Hepatocyte (in vitro differentiated cells): ENCODE measurements around the gene ANKRD17. TPM values are rescaled to one million over a fixed set of nuclear protein-coding genes. Genes with fewer than 3 reads are reported as not detected.

Experiments
- DNase-seq: peaks from one replicate; pipeline ENCODE4 v3.0.0-alpha.2; 2016; ENCODE audit warnings: low spot score
- H2AFZ ChIP-seq: fragments of 200-600 bp; sonication (generic); 2 replicates; pipeline ENCODE4 v1.6.0; 2016; ENCODE audit warnings: antibody characterized with exemption, mild to moderate bottlenecking
- H3K27ac ChIP-seq: fragments of 200-600 bp; sonication (generic); 2 replicates; pipeline ENCODE4 v1.5.1; 2016; ENCODE audit warnings: mild to moderate bottlenecking
- H3K27me3 ChIP-seq: fragments of 200-600 bp; sonication (generic); 2 replicates; pipeline ENCODE4 v1.6.1; 2016
- H3K36me3 ChIP-seq: fragments of 200-600 bp; sonication (generic); replicated peaks from 2 replicates; pipeline ENCODE4 v1.5.1; 2016; ENCODE audit warnings: low read depth; ENCODE audit not compliant: insufficient read depth
- H3K4me1 ChIP-seq: fragments of 200-600 bp; sonication (generic); 2 replicates; pipeline ENCODE4 v1.5.1; 2016; ENCODE audit warnings: mild to moderate bottlenecking, moderate library complexity; ENCODE audit not compliant: insufficient read depth
- H3K4me2 ChIP-seq: fragments of 200-600 bp; sonication (generic); 2 replicates; pipeline ENCODE4 v1.6.0; 2016
- H3K4me3 ChIP-seq: fragments of 200-600 bp; sonication (generic); 2 replicates; pipeline ENCODE4 v1.5.1; 2016; ENCODE audit warnings: mild to moderate bottlenecking
- H3K79me2 ChIP-seq: fragments of 200-600 bp; sonication (generic); 2 replicates; pipeline ENCODE4 v1.6.0; 2017; ENCODE audit warnings: mild to moderate bottlenecking
- H3K9me2 ChIP-seq: fragments of 200-600 bp; sonication (generic); replicated peaks from 2 replicates; pipeline ENCODE4 v1.6.0; 2017; ENCODE audit warnings: mild to moderate bottlenecking; ENCODE audit not compliant: insufficient read depth
- H3K9me3 ChIP-seq: fragments of 200-600 bp; sonication (generic); 2 replicates; pipeline ENCODE4 v1.5.1; 2016; ENCODE audit warnings: low read depth, mild to moderate bottlenecking
- H4K20me1 ChIP-seq: fragments of 200-600 bp; sonication (generic); 2 replicates; pipeline ENCODE4 v1.6.0; 2016; ENCODE audit warnings: mild to moderate bottlenecking; ENCODE audit not compliant: insufficient read depth, poor library complexity, severe bottlenecking
- EZH2 ChIP-seq: fragments of 200-600 bp; sonication (generic); IDR thresholded peaks from 2 replicates; pipeline ENCODE4 v1.6.1; 2016; ENCODE audit warnings: antibody characterized with exemption, mild to moderate bottlenecking, borderline replicate concordance
- EZH2phosphoT487 ChIP-seq: fragments of 200-600 bp; sonication (generic); IDR thresholded peaks from one replicate; pipeline ENCODE4 v1.6.1; 2018; ENCODE audit warnings: antibody characterized with exemption, mild to moderate bottlenecking, low read depth, moderate library complexity; ENCODE audit not compliant: unreplicated experiment, severe bottlenecking
- WGBS: methylation state at CpG from one replicate; pipeline ENCODE4 v1.1.6; 2016; ENCODE audit warnings: low lambda C conversion rate; ENCODE audit errors: missing lambda C conversion rate; 5-methylcytosine and 5-hydroxymethylcytosine counted together
- polyA plus RNA-seq: library from polyadenylated mRNA; unstranded; fragments of >200 nt; fragmentation: Nextera tagmentation; extraction: Ambion mirVana; gene quantifications from 2 replicates; pipeline ENCODE4 v1.2.1, GENCODE V29; 2016
- total RNA-seq: library from RNA; depleted of rRNA; stranded (reverse); fragments of >200 nt; gene quantifications from 2 replicates; pipeline ENCODE4 v1.2.3, GENCODE V29; 2014
- TF ChIP-seq, protein P1 (sequence below): fragments of 200-600 bp; sonication (generic); IDR thresholded peaks from 2 replicates; pipeline ENCODE4 v1.5.1; 2016; ENCODE audit warnings: antibody characterized with exemption, mild to moderate bottlenecking; ENCODE audit not compliant: poor library complexity

The ANKRD17 gene
- total and polyA plus RNA-seq, 2 experiments from 2014 or later, result 31.8 to 55.8 TPM

DNA sequence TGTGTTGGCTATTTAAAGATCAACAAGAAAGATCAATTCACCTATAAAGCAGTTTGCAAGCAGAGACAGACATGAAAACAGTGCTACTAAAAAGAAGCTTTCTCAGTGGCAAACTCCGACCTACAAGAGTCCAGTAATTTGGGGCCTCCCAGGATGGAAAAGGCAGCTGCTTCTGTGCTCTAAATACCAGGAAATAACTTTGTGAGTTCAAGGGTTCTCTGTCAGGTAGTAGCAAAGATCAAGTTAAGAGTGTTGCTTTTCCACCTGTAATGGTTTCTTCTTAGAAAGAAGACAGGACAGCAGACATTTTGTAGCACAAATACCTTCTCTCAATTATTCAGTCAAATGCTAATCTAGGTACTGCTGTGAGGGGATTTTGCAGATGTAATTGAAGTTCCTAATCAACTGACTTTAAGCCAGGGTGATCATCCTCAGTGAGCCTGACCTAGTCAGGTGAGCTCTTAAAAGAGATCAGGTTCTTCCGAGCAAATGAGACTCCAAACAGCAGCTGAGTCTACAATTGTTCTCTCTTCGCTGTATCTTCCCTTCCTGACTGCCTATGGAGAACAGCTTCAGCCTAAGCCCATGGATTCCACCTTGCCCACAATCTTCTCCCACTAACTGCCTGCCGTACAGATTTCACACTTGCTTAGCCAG lies 13.5 kb downstream of the ANKRD17 start:
- Histone ChIP-seq H3K9me3 (no peaks in the 10 kb centered on the region), H3K9me2 (no peaks in the 10 kb centered on the region), H3K4me3 (no peak overlapping the region), H3K4me1 (no peaks in the 10 kb centered on the region), H3K4me2 (peak overlapping the region; percentile 36), H3K36me3 (no peaks in the 10 kb centered on the region), H3K27me3 (no peaks in the 10 kb centered on the region), H3K27ac (peak overlapping the region; percentile 40), H4K20me1 (peaks cover 95% of the 10 kb centered on the region), H2AFZ (no peak overlapping the region), H3K79me2 (peaks cover 100% of the 10 kb centered on the region)
- TF ChIP-seq EZH2 (no peak), EZH2phosphoT487 (no peak)
- TF ChIP-seq, protein P1, sequence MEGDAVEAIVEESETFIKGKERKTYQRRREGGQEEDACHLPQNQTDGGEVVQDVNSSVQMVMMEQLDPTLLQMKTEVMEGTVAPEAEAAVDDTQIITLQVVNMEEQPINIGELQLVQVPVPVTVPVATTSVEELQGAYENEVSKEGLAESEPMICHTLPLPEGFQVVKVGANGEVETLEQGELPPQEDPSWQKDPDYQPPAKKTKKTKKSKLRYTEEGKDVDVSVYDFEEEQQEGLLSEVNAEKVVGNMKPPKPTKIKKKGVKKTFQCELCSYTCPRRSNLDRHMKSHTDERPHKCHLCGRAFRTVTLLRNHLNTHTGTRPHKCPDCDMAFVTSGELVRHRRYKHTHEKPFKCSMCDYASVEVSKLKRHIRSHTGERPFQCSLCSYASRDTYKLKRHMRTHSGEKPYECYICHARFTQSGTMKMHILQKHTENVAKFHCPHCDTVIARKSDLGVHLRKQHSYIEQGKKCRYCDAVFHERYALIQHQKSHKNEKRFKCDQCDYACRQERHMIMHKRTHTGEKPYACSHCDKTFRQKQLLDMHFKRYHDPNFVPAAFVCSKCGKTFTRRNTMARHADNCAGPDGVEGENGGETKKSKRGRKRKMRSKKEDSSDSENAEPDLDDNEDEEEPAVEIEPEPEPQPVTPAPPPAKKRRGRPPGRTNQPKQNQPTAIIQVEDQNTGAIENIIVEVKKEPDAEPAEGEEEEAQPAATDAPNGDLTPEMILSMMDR, result no peak
- no peak for DNase-seq
- 89% methylated on average over 4 of the region's 4 CpGs for WGBS

DNA sequence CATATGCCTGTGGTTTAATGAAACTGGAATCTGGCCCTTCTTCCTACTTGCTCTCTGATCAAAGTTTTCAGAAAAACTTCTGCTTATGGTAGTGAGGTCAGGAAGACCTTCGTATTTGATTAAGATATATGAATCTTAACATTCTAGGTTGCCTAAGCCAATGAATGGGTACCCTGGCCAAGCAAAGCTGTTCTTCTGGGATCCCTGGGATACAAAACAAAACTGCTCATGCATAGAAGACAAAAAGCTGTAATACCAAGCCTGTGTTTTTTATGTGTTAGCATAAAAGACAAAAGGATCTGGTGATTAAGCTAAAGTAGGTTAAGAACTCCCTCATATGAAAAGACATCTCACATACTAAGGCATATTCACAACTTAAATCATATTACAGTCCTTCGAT lies 21.6 kb downstream of the ANKRD17 start:
- Histone ChIP-seq H3K9me3 (no peaks in the 10 kb centered on the region), H3K79me2 (peaks cover 100% of the 10 kb centered on the region), H3K4me1 (no peaks in the 10 kb centered on the region), H3K36me3 (no peaks in the 10 kb centered on the region), H2AFZ (no peak overlapping the region), H3K27ac (no peak overlapping the region), H3K27me3 (no peaks in the 10 kb centered on the region), H4K20me1 (peaks cover 63% of the 10 kb centered on the region), H3K9me2 (no peaks in the 10 kb centered on the region), H3K4me2 (no peak overlapping the region), H3K4me3 (no peak overlapping the region)
- 88% methylated on average over 2 of the region's 2 CpGs for WGBS
- TF ChIP-seq EZH2 (no peak), EZH2phosphoT487 (no peak)
- TF ChIP-seq, protein P1, result no peak
- DNase-seq, result no peak

DNA sequence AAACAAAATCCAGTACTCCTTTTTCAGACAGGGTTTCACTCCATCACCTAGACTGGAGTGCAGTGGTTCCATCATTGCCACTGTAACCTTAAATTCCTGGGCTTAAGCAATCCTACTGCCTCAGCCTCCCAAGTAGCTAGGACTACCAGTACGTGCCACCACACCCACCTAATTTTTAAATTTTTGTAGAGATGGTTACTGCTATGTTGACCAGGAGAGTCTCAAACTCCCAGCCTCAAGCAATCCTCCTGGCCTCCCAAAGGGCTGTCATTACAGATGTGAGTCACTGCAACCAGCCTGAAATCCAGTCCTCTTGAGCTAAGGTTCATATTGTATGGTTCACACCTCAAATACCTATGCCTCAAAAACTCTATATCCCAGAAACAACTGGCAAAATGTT lies 22.4 kb downstream of the ANKRD17 start:
- Histone ChIP-seq H3K4me1 (no peaks in the 10 kb centered on the region), H3K9me2 (no peaks in the 10 kb centered on the region), H3K9me3 (no peaks in the 10 kb centered on the region), H3K79me2 (peaks cover 100% of the 10 kb centered on the region), H3K27ac (no peak overlapping the region), H2AFZ (no peak overlapping the region), H3K4me2 (no peak overlapping the region), H3K27me3 (no peaks in the 10 kb centered on the region), H3K36me3 (no peaks in the 10 kb centered on the region), H3K4me3 (no peak overlapping the region), H4K20me1 (peaks cover 54% of the 10 kb centered on the region)
- no peak for DNase-seq
- 94% methylated on average over 1 of the region's 1 CpG for WGBS
- TF ChIP-seq, protein P1, result no peak
- TF ChIP-seq EZH2phosphoT487, result no peak
- no peak for TF ChIP-seq EZH2

DNA sequence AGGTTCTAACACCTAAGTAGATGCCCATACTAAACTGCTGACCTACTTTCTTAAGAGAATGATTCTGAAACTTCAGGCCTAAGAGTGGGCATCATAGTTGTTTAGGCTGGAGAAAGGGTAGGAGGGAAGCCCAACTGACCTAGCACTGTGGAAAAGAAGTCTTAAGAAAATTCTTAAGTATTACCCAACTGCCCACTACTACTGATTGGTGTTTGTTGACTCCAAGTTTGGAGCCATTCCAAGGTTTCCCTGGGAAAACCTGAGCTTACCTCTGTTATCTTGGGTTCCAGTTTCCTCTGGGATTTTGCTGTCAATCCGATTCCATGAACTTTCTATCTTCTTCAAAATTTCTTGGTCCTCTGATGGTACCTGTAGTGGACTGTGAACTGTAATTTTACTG lies 23.9 kb downstream of the ANKRD17 start:
- H3K4me1 ChIP-seq, result no peaks in the 10 kb centered on the region
- H3K36me3 ChIP-seq, result no peaks in the 10 kb centered on the region
- H3K27ac ChIP-seq, result no peak overlapping the region
- 90% methylated on average over 1 of the region's 1 CpG for WGBS
- peaks cover 99% of the 10 kb centered on the region for H3K79me2 ChIP-seq
- H3K9me3 ChIP-seq, result no peaks in the 10 kb centered on the region
- no peak overlapping the region for H3K4me2 ChIP-seq
- H2AFZ ChIP-seq, result no peak overlapping the region
- H4K20me1 ChIP-seq, result peaks cover 41% of the 10 kb centered on the region
- no peaks in the 10 kb centered on the region for H3K9me2 ChIP-seq
- TF ChIP-seq EZH2phosphoT487 (no peak), EZH2 (no peak)
- TF ChIP-seq, protein P1, result no peak
- H3K27me3 ChIP-seq, result no peaks in the 10 kb centered on the region
- no peak overlapping the region for H3K4me3 ChIP-seq
- DNase-seq, result no peak
